Stromal cell of bone marrow (primary cell): ENCODE data around the gene DUOXA1.
"Not testable (repeated sequence)": the region's sequence is repeated elsewhere in the genome, so short reads cannot be mapped to it uniquely, and the experiment has no call there.

Experiments used
- DNase-seq: peaks from one replicate; pipeline ENCODE4 v3.0.0-alpha.2; 2012; ENCODE audit warnings: low read depth

Gene DUOXA1

DNA sequence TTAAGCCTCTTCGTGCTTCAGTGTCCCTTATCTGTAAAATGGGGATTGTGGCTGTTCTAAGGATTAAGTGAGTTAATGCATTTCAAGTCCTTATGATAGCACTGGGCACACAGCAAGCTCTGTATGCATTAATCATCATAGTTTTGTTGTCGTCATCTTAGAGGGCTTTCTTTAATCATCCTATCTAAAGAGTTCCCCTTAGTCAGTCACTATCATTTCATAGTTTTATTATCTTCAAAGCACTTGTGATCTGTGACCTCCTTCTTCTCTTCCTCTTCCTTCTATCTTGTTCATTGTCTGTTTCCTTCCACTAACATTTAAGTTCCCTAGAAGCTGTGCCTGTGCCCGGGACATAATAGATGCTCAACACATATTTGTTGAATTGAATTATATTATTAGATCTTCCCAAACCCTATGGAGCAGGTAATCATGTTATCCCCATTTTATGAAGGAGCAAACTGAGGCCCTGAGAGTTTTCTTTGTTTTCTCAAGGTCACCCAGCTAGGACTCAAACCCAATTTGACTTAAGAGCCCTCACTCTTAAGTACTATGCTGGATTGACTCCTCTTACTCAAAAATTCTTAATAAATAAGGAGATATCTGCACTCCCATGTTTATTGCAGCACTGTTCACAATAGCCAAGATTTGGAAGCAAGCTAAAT lies 39.8 kb downstream of the DUOXA1 start:
- no peak for DNase-seq

DNA sequence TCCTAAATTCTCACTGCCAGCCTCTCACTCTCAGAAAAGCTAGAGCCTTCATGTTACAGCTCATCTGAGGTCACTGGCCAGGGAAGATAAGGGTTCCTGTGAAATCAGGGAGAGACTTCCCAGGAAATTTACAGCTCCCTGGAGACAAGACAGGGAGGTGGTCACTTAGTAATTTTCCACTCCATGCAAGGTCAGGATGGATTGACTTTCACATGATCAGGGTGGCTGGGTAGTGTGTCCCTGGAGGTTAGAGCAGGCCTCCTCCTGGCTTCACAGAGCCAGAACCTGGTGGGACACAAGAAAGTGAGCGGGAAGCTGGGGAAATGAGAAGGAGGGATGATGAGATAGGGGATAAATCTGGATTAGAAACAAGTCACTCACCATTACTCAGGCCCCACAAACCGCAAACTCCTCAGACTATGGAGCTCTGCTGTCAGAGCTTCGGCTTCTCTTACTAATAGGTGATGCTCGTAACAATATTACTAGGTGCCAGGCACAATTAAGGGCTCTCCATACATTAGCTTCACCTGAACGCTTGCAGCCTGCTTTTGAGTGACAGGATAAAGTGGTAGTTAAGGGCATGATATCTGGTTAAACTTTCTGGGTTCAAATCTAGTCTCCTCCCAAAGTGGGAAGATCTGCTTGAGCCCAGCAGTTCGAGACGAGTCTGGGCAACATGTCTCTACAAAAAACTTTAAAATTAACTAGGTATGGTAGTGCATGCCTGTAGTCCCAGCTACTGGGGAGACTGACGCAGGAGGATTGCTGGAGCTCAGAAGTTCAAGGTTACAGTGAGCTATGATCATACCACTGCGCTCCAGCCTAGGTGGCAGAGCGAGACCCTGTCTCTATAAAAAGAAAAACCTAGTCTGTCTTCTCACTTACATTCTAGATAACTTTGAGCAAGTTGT lies 40.6 kb downstream of the DUOXA1 start:
- DNase-seq = no peak

DNA sequence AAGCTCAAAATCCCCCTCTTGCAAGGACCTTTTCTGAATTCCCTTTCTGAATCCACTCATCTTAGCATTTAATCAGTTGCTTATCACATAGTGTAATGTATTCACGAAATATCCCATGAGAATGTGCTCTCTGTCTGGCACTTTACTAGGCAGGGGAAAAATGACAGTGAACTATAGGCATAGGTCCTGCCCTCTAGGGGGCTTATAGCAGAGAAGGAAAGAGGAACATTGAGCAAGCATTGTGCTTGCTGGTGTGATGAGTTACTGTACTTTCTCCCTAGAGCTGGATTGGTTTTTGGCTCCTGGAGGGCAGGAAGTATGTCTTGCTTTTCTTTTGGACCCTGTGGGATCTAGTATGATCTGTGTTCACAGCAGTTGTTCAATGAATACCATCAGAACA lies 42.2 kb downstream of the DUOXA1 start:
- DNase-seq = no peak

DNA sequence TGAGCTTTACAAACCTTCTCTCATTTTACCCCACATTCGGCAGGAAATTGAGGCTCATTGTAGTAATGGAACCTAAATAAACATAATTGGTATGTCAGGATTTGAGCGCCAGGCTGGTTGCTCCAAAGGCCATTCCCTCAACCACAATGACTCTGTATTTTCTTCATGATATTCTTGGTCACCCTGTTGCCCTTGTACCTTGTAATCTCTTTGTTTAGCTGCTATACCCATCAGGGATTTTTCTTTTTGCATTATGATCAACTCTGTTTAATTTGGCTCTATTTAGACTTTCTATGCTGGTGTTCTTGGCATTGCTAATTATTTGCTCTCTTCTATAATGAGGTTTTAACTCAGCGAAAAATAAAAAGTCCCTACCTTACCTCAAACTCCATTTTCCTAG lies 45.5 kb downstream of the DUOXA1 start:
- no peak for DNase-seq

DNA sequence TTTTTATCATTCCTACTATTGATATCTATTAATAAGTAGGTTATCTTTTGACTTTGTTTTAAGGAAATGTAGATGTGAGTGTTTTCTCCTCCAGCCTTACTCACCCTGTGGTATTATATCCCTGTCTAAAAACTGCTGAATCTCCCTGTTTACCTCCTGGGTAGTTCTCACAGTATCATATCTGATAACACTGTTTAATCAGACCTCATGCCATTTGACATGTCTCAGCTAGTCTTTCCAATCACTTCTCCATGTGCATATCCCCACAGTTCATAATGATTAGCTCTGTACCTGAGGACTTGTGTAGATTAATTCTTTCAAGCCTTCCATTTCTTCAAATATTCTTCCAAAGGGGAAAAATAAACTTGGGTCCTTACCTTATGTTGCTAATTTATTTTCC lies 46.5 kb downstream of the DUOXA1 start:
- DNase-seq = no peak

DNA sequence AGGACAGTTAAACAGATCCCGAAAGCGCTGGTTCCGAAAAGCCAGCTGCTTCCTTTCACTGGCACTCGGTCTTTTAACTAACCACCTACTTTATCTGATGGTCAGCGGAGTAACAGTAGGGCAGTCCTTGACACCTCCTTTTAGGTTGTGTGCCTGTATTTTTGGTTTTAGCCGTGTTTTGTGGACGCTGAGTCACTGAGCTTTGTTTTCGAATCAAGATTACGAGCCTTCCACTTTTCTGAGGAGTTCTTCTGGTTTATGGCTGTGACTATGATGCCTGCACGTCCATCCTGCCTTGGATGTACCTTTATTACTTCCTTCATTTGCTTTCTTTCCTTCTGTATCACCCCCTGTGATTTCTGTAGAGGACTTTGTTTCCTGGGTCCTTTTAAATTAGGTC lies 47.3 kb downstream of the DUOXA1 start:
- not testable (repeated sequence) for DNase-seq

DNA sequence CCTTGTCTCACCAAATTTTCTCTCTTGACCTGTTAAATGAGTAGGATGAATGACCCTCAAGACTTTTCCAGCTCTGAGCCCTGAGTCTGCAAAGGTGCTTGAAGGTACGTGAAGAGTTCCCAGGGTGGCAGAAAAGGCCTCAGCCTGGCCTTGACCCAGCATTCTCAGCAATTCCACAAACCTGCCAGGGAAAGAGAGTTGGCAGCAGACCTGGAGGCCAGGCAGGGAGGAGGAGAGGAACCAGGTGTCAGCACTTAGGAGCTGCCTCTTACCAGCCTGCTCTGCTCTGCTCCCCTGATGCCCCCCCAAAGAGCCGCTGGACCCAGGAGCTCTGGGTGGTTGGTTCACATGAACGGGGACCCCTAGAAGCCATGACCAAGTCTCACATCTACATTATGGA lies 49.1 kb downstream of the DUOXA1 start:
- not testable (repeated sequence) for DNase-seq

DNA sequence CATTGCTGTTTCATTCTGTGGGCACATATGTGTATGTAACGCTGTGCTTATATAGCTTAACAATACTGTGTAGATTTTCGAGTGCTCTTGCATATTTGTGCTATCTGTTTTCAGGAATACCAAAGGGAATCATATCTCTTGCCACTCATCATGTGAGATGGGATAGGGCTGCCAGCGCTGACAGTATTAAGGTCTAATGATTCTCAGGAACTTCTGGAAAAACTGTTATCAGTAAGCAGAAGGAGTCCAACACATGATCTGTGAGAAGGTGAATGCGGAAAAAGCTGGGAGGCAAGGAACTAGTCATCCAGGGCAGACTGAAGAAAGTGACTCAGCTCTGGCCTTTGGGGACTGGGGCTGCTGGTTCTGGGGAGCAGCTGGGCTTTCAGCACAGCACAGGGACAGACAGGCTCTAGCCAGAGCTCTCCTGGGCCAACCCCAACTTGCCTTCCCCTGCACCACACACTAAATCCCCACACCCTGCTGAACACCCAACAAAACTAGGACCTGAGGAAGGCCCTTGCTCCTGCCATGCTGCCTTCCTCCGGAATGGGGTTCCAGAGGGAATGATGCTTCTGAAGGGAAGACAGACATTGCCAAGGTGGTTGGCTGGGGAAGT lies 49.9 kb downstream of the DUOXA1 start:
- DNase-seq = not testable (repeated sequence)

DNA sequence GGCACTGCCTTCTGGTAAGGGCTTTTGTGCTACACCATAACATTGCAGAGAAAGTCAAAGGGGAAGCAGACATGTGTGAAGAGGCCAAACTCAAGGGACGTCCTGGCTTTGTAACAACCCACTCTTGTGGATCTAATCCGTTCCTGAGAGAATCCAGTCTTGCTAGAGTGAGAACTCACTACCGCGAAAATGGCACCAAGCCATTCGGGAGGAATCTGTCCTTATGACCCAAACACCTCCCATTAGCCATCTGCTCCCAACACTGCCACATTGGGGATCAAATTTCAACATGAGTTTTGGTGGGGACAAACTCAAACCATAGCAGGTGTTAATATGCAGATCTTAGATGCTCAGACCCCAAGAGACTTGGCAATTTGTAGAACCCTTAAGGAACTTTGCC lies 50.5 kb downstream of the DUOXA1 start:
- not testable (repeated sequence) for DNase-seq

DNA sequence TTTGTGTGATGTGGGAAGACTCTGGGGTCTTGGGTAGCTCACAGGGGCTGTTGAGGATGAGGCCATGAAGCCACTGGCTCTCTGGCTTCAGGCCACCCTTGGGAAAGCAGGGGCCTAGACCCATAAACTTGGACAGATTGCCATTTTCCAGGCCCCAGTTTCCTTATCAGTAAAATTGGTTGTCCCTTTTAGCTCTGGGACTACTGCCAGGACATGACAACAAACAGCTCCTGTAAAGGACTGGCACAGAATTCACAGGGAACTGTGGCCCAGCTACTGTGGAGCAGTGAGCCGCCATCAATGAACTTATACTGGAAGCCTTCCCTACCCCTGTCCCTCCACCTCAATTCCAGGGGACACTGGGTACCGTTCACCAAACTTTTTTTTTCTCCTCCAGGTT lies 52.3 kb downstream of the DUOXA1 start:
- DNase-seq = not testable (repeated sequence)

DNA sequence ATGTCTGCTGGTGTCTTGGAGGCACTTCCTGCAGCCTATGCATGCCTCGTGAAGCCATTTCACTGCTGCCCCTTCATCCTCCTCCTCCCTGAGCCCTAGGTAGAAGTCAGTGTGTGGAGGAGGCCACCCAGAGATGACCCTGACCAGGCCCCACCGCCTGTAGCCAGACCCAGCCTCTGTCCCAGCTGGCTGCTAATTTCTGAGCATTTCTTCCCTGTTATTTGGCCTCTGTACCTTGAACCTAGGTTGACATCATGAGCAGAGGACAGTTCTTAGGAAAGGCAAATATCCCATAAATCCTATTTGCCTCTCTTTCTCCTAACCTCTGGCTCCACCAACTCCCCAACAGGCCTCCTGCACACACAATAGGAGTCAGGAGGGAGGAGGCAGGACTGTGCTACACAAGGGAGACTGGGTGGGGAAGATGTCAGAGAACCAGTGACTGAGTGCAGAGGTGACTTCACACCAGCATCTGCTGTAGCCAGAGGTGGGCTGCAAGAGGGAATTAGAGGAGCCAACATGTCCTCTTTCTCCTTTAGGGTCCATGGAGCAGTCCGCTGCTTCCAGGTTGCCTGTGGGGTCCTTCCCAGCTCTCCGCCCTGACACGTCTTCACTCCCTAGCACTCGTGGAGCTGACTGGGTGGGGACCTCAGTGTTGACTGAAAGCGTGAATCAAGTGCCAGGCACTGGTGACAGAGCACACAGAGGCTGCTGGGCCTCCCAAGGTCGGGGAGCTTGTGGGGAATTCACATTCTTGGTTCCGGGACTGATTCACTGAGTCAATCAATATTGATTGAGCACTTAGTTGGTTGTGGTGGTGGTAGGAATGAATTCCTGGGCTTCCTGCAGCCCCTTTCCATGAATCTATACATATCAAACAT lies 54.0 kb downstream of the DUOXA1 start:
- DNase-seq = not testable (repeated sequence)

DNA sequence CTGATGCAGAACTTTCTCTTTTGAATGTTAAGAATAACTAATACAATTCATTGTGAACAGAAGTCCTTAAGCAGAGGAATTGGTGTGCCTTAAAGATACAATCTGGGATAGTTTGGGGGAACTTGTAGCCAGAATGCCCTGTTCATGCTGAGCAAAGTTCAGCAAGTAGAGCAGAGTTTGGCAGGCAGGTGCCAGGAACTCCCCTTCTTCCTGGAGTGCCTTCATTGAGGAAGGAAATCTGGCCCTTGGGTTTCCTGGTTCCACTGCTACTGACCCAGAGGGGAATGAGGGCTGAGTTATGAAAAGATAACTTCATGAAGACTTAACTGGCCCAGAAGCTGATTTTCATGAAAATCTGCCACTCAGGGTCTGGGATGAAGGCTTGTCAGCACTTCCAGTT lies 56.1 kb downstream of the DUOXA1 start:
- DNase-seq = not testable (repeated sequence)

DNA sequence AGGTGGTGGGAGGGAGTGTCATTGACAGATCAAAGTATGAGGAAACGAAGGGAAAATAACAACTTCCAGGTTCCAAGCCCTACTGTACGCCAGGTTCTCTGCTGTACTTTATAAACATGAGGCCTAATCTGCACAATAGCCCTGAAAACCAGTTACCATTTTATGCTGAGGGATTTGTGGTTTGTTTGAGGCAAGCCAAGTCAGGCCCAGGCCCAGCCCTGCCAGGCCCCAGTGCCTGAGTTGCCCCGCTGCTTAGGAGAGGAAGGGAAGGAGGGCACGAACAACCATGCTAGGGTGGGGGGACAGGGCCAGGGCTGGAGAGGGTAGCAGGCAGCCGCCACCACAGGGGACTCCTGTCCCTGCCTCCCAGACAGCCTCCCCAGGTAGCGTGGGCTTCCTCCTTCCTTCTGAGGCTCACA lies 59.7 kb downstream of the DUOXA1 start:
- not testable (repeated sequence) for DNase-seq
